ENCODE data around the gene CCNY.
"Not testable (repeated sequence)": the region's sequence is repeated elsewhere in the genome, so short reads cannot be mapped to it uniquely, and the experiment has no call there.

Gene CCNY

DNA sequence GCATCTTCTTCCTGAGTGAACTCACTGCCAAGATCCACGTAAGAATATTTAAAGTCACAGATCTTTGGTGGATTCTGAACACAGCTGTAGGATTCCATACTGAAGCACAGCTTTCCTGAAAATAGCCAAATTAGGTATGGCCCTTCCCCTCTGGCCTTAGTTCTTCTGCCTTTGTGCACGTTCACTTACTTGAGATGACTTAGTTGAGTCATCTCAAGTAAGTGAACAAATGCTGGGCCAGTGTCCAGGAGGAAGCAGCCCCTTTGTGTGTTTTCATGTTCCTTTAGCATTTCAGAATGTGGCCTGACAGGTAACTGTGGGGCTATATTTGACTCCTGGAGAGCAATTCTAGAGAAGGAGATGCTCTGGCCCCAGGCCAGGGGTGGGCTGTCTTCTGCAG, 51.5 kb downstream of the CCNY start:
- no peak for DNase-seq

DNA sequence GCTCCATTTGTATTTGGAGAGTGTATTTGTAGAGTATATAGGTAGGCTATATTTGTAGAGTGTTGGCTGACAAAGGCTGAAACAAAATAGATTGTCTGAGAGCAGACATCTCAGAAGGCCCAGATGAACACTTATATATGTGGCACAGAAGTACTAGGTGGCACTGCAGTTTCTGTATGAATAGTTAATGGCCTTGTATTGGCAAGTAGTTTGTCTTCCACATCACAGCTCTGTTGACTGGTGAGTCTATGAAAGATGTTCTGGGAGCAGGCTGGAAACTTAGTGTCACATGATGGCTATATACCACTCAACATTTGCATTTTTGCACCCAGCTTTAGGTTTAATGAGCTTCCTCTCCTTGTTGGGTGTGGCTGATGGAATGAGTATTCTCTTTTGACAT, 51.9 kb downstream of the CCNY start:
- DNase-seq: no peak

DNA sequence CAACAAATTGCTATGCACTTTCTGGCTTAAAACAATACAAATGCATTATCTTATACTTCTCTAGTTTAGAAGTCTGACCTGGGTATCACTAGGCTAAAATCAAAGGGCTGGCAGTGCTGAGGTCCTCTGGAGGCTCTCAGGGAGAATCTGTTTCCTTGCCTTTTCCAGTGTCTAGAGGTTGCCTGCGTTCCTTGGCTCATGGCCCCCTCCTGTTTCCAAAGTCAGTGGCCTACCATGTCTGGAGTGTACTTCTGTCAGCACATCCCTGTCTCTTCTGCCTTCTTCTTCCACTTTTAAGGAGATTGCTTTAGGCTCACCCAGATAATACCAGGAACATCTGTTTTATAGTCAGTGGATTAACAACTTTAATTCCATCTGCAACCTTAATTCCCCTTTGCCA, 52.4 kb downstream of the CCNY start:
- no peak for DNase-seq

DNA sequence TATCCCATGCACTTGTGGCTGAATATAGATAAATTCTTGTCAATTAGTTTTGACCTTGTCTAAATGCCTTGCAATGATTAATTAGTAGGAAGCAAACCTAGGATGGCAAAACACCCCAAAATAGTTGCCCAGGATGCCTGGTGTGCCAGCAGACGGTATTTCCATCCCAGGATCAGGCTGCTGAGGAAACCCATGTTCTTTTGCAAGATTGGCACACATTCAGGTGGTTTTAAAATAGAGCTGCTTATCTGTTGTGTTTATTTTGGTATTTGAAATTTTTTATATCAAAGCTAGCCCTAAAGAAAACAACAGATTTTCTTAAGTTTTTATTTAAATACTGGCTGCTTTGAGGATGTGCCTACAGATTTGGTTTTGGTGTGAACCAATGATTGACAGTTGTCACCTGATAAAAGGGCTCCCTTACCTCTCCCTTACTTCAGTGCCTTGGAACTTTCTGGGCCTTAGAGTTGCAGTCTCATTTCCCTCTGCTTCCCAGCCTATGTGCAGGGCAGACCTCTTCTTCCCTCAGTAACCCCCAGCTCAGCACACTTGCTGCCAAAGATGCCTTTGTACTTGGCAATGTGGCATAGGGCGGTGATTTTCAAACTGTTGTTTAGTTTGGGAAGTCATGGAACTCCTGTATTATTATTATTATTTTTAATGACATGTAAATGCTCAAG, 54.0 kb downstream of the CCNY start:
- no peak for DNase-seq

DNA sequence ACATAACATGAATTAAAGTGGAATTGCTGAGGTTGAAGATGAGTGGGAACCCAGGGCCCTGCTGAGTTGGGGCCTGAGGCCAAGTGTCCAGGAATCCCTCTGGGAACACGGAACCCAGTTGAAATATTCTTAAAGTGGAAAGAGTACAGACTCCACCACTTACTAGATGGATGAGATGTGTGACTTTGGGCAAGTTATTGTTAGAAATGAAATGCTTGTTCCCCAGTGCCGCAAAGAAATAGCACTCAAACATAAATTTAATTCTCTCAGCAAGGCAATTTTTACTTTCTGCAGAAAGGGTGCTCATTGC, 54.5 kb downstream of the CCNY start:
- DNase-seq: no peak

DNA sequence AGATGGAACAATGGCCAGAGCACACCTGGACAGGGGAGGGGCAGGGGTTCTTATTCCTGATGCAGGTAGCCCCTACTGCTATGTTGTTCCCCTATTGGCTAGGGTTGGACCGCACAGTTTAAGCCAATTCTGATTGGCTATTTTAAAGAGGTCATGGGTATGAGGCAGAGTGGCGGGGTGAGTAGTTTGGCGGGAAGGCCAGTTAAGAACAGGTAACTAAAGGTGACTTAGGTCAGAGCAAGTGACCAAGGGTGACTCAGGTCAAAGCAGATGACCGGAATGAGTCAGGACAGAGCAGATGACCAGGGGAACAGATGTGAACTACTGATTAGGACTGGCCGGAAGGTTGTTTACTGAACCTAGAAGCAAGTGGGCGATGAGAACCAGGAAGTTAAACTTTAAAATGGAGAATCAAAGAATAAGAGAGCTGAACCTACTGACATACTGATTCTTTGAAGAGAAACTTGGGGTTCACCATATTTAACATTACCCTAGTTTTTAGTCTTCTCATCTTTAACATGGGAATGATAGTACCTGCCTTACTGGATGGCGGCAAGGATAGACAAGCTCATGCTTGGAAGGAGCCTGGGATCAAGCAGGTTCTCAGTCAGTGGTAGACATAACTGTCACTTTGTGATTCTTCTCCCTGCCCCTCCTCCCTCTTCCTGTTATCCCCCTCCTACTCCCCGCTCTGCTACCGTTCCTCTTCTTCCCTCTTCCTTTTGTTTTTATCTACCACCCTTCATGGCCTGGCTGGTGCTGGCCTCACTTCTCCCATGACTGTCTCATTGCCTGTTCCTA, 55.0 kb downstream of the CCNY start:
- DNase-seq: no peak

DNA sequence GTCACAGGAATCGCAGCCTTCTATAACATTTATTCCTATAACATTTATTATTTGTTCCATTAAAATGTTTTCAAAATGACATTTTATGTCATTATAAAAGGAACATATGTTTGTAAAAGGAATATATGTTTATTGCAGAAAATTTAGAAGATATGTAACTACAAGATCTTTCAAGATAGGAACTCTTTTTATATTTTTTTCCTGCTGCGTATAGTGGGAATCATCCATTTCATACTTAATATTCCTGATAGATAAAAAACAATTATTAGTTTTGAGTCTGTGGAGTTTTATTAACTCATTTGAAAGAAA, 55.6 kb downstream of the CCNY start:
- no peak for DNase-seq

DNA sequence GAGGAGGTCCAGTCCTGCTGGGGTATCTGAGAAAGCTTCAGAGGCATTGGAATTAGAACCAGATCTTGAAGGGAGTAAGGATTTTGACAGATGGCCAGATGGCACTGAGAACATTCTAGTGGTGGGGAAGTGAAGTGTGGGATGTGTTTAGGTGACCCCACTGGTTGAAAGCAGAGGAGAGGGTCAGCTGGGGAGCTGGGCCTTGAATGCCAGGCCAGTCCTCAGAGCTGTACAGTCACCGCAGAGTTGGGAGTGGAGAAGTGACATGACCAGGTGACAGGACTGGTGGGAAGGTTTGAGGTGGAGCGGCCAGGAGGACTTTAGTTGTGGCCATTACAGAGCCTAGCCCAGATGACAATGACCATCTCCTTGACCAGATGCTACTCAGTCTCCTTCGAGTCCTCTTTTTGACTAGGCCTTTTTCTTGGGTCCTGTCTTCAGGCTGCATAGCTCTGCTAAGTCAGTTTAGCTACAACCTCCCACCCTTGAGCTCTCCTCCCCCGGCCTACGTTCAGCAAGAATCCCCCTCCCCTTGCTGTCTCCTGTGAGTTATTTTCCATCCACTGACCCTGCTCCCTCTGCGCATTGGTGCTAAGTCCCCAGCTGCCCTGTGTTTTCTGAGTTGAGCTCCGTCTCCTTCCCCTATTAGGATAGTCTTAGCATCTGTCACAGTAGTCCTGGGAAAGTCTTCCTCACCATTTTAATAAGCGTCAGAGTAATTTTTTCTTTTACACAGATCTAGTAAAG, 56.3 kb downstream of the CCNY start:
- DNase-seq: no peak

DNA sequence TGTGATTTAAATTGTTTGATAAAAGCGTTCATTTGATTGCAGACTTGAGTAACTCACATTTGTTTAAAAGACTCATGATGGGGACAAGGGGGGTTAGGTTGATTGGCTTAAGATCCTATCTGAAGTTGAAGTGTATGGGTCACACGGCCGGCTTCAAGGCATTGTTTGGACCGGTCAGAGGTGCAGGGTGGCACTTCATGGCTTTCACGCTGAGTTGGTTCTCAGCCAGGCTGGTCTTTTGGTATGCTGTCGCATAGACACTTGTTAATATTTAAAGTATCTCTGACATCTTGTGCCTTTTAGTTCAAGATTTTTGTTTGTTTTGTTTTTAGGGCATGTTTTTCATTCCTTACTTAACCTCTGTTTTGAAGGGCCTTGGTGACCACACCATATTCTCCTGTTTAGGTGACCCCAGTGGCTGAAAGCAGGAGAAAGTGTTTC, 58.1 kb downstream of the CCNY start:
- no peak for DNase-seq

DNA sequence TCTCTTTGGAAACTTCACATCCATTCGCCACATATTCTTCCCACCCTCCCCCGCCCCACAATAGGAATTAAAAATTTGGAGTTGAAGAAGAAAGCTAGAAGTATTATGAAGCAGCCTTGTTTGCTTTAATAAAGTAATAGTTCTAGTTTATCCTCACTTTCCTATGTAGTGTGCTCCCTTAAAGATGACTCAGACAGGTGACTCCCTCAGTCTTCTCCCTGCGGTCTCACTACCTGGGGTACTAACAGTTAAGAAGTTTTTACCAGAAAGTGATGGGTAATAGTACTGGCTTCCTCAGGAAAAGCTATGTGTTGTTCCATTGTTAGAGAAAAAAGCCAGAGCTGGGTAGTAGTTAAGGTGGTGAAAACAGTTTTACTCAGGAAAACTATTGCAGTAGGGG, 58.6 kb downstream of the CCNY start:
- DNase-seq: no peak

DNA sequence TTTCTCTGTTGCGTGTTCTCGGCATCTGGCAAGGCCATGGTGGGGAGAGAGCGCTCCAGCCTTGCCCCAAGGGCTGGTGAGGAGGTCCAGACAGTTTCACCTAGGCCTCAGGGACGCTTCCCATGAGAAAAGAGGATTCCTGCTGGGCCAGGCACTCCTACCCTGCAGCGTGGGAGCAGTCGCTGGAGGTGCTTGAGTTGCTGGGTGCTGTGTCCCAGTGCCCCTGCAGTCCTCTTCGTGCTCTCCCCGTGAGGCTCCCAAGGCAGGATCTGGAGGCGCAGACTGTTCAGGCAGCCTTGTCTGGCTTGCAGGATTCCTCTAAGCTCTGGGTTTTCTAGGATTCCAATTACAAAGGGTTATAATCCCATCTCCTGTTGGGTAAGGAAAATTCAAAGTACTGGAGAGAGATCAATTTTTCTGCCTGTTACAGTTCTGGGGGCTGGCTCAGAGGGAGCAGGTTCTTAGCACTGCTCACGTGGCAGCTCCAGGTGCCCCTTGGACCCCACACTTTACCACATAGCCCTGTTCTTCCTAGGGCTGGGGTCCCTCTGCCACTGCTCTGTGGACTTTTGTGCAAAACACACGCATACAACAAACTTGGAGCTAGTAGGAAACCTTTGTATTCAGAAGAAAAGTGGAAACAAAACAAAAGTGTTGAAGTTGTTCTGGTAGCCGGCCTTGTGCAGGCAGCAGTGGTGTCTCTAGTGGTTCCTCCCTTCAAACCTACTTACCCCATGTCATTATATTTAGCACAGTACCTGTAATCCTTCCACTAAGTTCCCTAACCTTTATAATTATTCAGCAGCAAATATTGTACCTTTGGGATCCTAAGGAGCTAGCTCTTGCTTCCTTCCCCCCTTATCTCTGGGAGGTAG, 60.5 kb downstream of the CCNY start:
- no peak for DNase-seq

DNA sequence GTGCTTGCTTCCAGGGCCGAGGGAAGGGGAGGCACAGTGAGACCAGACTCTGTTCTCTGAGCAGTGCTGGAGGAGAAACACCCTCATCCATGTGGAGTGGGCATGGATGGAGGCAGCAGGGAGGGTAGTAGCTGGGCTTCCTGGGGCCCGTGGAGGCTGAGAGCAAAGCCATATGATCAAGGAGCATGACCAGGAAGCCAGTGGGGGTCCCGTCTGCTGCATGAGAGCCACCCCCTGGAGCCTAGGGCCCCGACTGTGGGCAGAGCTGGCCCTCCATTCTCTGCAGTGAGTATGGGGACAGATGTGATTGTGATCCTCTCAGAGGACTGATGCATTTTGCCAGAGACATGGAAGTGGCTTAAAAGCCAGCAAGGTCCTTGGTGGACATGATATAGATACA, 61.6 kb downstream of the CCNY start:
- DNase-seq: no peak

DNA sequence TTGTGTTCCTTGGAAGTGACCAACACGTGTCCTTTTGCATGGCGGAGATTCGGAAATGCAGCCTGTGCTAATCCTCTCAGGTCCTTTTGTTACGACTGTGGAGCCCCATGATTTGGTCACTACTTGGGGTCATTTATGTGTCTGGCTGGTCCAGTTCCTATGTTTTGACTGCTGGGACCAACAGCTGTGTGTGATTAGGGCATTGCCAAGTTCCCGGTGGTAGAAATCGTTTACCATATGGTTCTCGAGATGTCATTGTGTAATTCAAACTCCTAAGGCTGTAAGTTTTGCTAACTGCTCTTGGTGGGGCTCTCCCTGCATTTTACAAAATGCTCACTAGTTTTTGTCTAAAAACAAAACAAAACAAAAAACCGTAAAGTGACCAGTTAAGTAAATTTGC, 62.0 kb downstream of the CCNY start:
- no peak for DNase-seq

DNA sequence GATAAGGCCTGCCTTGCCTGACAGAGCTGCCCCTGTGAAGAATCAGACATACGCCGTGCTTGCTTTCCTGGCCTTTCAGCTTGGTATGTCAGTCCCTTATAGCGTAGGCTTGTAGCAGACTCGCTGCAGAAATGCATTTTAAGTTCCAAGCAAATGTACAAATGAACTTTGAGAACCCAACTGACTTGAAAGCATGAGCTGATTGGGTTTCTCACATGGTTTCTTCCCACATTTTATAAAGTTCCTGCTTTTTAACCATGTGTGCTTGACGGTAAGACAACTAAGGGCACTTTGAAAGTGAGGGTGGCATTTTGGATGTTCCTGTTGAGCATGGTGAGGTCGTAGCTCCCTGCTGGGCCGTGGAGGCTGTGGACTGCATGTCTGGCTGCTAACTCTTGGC, 62.6 kb downstream of the CCNY start:
- no peak for DNase-seq

DNA sequence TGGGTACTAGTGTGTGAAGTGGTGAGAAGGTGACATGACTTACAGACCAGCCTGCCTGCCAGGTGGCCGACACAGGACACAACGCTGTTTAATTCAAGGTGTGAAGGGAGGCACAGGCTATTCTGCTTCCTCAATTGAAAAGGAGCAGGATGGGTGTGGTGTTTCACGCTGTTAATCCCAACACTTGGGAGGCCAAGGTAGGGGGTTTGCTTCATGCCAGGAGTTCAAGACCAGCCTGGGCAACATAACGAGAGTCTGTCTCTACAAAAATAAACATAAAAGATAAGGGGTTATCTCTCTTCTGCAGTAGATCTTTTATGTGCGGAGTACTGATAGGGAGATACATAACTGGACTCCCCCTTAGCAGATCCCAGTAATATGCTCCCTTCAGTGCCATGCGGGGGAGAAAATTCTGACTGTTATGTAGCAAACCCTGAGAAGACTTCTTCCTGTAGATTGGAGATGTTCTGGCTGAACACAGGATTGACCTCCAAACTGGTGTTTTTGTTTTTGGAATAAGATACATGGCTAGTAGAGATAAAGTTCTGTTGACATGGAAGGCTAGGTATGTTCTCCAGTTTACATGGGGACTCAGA, 63.2 kb downstream of the CCNY start:
- peak; percentile 27 for DNase-seq

DNA sequence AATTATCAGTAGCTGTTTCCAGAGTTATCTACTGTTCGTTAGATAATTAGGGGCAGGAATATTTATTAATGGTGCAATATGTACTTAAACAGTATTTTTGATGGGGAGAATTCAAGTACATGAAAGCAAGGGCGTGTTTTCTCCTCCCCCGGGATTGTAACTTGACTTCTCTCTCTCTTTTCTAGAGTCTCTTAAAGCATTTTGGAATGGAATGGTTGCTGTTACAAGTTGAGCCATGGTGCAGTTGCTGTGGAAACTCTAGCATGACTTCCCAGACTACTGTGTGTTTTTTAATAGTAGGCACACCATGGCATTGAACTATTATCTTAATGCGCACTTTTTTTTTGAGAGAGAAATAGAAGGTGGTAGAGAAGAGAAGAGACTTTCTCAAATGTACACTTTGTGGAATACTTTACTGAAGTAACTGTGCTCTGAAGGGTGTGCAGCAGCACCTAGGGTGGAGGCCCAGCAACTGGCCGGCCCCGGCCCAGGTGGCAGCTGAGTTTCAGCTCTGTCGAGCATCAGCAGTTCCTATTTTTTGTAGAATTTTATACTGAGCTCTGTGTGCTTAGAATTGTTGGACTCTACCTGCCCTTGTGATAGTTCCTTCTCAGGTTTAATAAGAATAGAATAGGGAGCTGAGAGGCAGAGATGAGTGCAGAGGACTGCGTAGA, 64.4 kb downstream of the CCNY start:
- DNase-seq: no peak

DNA sequence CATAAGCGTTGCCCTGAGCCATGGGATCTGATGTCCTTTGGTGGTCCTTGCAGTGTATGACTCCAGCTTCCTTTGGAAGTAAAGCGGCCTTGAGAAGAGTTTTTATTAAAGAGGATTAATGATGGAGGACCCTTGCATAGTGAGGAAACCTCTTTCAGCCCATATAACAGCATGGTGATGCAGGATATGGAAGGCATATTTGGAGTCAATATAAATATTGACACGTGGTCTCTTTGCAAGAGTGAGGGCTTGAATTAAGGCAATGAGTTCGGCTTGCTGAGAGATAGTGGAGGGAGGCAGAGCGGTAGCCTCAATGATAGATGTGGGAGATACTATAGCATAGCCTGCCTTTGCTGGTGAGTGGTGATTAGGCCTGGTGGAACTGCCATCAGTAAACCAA, 67.2 kb downstream of the CCNY start:
- not testable (repeated sequence) for DNase-seq

DNA sequence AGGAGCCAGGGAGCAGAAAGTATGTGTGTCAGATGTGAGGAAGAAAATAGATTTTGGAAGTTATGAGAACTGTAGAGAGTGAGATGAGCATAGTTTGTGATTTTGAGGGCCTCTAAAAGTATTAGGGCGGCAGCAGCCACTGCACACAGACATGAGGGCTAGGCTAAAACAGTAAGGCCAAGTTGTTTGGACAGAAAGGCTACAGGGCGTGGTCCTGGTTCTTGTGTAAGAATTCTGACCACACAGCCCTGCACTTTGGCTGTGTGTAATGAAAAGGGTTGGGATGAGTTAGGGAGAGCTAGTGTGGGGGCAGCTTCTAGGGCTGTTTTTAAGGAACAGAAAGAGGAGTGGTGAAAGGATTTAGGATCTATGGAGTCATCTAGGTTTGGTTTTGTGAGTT, 67.8 kb downstream of the CCNY start:
- not testable (repeated sequence) for DNase-seq

DNA sequence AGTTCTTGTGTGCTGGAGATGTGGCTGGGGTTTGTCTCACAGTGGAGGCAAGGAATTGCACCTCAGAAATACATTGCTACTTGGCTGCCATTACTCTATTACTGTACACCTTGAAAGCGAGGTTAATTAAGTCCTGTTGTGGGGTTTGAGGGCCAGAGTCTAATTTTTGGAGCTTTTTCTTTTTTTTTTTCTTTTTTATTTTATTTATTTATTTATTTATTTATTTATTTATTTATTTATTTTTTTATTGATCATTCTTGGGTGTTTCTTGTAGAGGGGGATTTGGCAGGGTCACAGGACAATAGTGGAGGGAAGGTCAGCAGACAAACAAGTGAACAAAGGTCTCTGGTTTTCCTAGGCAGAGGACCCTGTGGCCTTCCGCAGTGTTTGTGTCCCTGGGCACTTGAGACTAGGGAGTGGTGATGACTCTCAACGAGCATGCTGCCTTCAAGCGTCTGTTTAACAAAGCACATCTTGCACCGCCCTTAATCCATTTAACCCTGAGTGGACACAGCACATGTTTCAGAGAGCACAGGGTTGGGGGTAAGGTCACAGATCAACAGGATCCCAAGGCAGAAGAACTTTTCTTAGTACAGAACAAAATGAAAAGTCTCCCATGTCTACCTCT, 69.8 kb downstream of the CCNY start:
- DNase-seq: not testable (repeated sequence)

DNA sequence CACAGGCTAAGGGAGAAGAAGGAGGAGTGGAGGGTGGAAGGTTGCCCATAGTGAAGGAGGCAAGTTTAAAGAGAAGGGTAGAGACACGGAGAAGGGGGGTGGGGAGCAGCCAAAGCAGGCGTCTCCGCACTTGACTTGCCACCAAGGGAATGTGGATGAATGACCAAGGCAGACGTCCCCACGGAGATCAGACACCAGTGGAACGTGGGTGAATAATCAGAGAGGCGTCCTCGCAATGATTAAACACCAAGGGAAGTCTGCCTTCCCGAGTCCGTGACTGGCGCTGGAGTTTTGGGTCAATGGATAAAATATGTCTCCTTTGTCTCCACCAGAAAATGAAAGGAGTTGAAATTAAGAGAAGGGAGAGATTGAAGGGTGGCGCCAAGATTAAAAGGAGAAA, 71.4 kb downstream of the CCNY start:
- not testable (repeated sequence) for DNase-seq

DNA sequence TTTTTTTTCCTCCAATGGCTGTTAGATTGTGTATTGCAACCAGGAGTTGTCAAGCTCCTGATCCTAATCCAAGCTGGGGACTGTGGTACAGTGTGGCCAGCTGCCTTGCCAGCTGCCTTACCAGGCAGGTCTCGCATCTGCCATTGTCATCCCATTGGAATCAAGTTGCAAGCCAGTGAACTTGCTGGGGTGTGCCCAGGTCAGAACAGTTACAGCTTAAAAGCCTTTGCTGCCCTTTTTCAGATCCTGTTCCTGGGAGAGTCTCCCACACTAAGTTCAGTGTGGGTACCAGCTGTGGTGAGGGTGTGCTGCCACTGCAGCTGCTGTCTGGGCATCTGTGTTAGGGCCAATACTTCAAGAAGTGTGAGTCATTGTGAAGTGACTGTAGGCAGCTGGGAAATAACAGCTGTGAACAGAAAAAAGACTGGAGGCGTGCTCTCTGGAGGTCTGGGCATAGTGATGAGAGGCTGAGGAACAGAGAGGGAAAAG, 72.8 kb downstream of the CCNY start:
- DNase-seq: peak; percentile 44

DNA sequence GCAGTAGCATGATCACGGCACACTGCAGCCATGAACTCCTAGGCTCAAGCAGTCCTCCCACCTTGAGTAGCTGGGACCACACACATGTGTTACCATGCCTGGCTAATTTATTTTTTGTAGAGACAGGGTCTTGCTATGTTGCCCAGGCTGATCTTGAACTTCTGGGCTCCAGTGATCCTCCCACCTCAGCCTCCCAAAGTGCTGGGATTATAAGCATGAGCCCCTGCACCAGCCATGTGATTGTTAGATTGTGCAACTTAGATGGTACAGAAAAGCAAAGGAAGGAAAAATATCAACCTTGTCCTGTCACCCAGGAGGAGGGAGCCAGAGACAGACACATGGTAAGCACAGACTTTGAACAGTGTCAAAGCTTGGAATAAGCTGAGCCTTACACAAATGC, 73.5 kb downstream of the CCNY start:
- no peak for DNase-seq
